Measurements from ENCODE around the gene GPR55. TPM values are rescaled to one million over a fixed set of nuclear protein-coding genes. Genes with fewer than 3 reads are reported as not detected.
A peak's percentile ranks its signal among the peaks of the same experiment; 100 is the strongest.

GPR55 gene
- total RNA-seq, 1 experiment from 2014 or later = not detected

- no peaks in the 10 kb centered on the region for H3K79me2 ChIP-seq (ENCODE audit: insufficient read depth, low read length)
- no peaks in the 10 kb centered on the region for H4K20me1 ChIP-seq (ENCODE audit: insufficient read depth)
- CTCF ChIA-PET = interaction anchor here (0.9 to 2.8 kb wide), 3 partner anchors 10 to 89 kb away, joined by 3 to 7 read pairs (median 4); no protein-coding TSS in a partner anchor
- H3K9me3 ChIP-seq (ENCODE audit: control insufficient read depth in 1 of 2, insufficient read depth in 1 of 2, low read depth in 1 of 2, low read length in 2 of 2) = no peaks in the 10 kb centered on the region
- H3K27ac ChIP-seq (ENCODE audit: low read depth, low read length) = no peak overlapping the region
- no peak overlapping the region for H3K4me2 ChIP-seq (ENCODE audit: low read length)
- peaks cover 6 to 9% of the 10 kb centered on the region in 2 experiments; a peak in 3 of 4 replicates for H3K4me1 ChIP-seq (ENCODE audit: control insufficient read depth in 1 of 2, insufficient read depth in 2 of 2, low read length in 2 of 2)
- no TSS peak for BruUV-seq (replicated peaks)
- no peak overlapping the region for H3K4me3 ChIP-seq (replicated peaks in 1 of 2; ENCODE audit: low read depth in 1 of 2, low read length in 2 of 2)
- DNase-seq (ENCODE audit: low read depth, low spot score) (peak; percentile 15), ATAC-seq (peak; percentile 68)
- RAD21 ChIA-PET (ENCODE audit: low non-redundant PET in 1 of 2, low total read pairs in 2 of 2, uncharacterized antibody in 2 of 2, unreplicated experiment in 2 of 2) = no interaction called here
- POLR2A ChIA-PET = no interaction called here
- H3K9ac ChIP-seq (ENCODE audit: low read length) = no peak overlapping the region
- intact Hi-C loops (cut with micrococcal nuclease) = no loop called here
- H3K9me2 ChIP-seq (ENCODE audit: insufficient read depth) = no peaks in the 10 kb centered on the region
- H3K36me3 ChIP-seq (ENCODE audit: control insufficient read depth in 1 of 2, insufficient read depth in 2 of 2, low read length in 2 of 2) = no peaks in the 10 kb centered on the region
- TF ChIP-seq CTCF (IDR thresholded peaks at IDR 0.05 in 2 of 3, conservative IDR thresholded peaks at IDR 0.05 in 1 of 3; ENCODE audit: borderline replicate concordance in 1 of 3, insufficient read depth in 1 of 3, low read depth in 2 of 3, low read length in 2 of 3) (peak; percentile 38 to 61 (median 60); a peak in 5 of 6 replicates), EGR1 (IDR thresholded peaks at IDR 0.05; ENCODE audit: low read depth) (no peak), RAD21 (IDR thresholded peaks at IDR 0.05; ENCODE audit: low read depth) (peak; percentile 62)
- H3K27me3 ChIP-seq (ENCODE audit: insufficient read depth, low read length) = no peaks in the 10 kb centered on the region
- H2AFZ ChIP-seq (ENCODE audit: low read depth, low read length, poor library complexity, severe bottlenecking) = no peak overlapping the region
These were observed 11.5 kb downstream of the GPR55 start for GRCh38 chr2:230913406-230914143.

- Histone ChIP-seq H3K27ac (ENCODE audit: low read depth, low read length) (no peak overlapping the region), H3K4me1 (ENCODE audit: control insufficient read depth in 1 of 2, insufficient read depth in 2 of 2, low read length in 2 of 2) (peaks cover 13 to 18% of the 10 kb centered on the region in 2 experiments; a peak in 3 of 4 replicates), H3K9me2 (ENCODE audit: insufficient read depth) (no peaks in the 10 kb centered on the region), H3K36me3 (ENCODE audit: control insufficient read depth in 1 of 2, insufficient read depth in 2 of 2, low read length in 2 of 2) (no peaks in the 10 kb centered on the region), H3K4me3 (replicated peaks in 1 of 2; ENCODE audit: low read depth in 1 of 2, low read length in 2 of 2) (no peak overlapping the region), H3K27me3 (ENCODE audit: insufficient read depth, low read length) (no peaks in the 10 kb centered on the region), H3K9me3 (ENCODE audit: control insufficient read depth in 1 of 2, insufficient read depth in 1 of 2, low read depth in 1 of 2, low read length in 2 of 2) (no peaks in the 10 kb centered on the region), H3K4me2 (ENCODE audit: low read length) (no peak overlapping the region), H3K79me2 (ENCODE audit: insufficient read depth, low read length) (no peaks in the 10 kb centered on the region), H3K9ac (ENCODE audit: low read length) (no peak overlapping the region), H4K20me1 (ENCODE audit: insufficient read depth) (no peaks in the 10 kb centered on the region), H2AFZ (ENCODE audit: low read depth, low read length, poor library complexity, severe bottlenecking) (no peak overlapping the region)
- no TSS peak for BruUV-seq (replicated peaks)
- ChIA-PET RAD21 (ENCODE audit: low non-redundant PET in 1 of 2, low total read pairs in 2 of 2, uncharacterized antibody in 2 of 2, unreplicated experiment in 2 of 2) (no interaction called here), POLR2A (no interaction called here), CTCF (interaction anchor here (1.4 to 2.8 kb wide), 2 partner anchors 12 to 88 kb away, joined by 4 to 7 read pairs; no protein-coding TSS in a partner anchor)
- DNase-seq (ENCODE audit: low read depth, low spot score) (no peak), ATAC-seq (no peak)
- intact Hi-C loops (cut with micrococcal nuclease) = no loop called here
- no peak for TF ChIP-seq ZFX (IDR thresholded peaks at IDR 0.05)
- no peak for TF ChIP-seq POLR2A (IDR thresholded peaks at IDR 0.05; ENCODE audit: borderline replicate concordance, extremely low read depth, insufficient read depth, insufficient read length)
- TF ChIP-seq YY1 (IDR thresholded peaks at IDR 0.05; ENCODE audit: extremely low read depth, insufficient replicate concordance, low read depth, low read length) = no peak
- no peak for TF ChIP-seq CBX3 (IDR thresholded peaks at IDR 0.05; ENCODE audit: low read depth)
- no peak for TF ChIP-seq TCF7L2 (IDR thresholded peaks at IDR 0.05; ENCODE audit: borderline replicate concordance, extremely low read depth, insufficient read depth, insufficient read length)
- no peak for TF ChIP-seq SIN3A (IDR thresholded peaks at IDR 0.05; ENCODE audit: low read depth)
- TF ChIP-seq ELF1 (IDR thresholded peaks at IDR 0.05; ENCODE audit: borderline replicate concordance, low read depth) = no peak
- TF ChIP-seq FOSL1 (IDR thresholded peaks at IDR 0.05; ENCODE audit: low read depth) = no peak
- TF ChIP-seq MAX (IDR thresholded peaks at IDR 0.05) = no peak
- no peak for TF ChIP-seq SRF (IDR thresholded peaks at IDR 0.05; ENCODE audit: low read depth)
- TF ChIP-seq CTCF (IDR thresholded peaks at IDR 0.05 in 2 of 3, conservative IDR thresholded peaks at IDR 0.05 in 1 of 3; ENCODE audit: borderline replicate concordance in 1 of 3, insufficient read depth in 1 of 3, low read depth in 2 of 3, low read length in 2 of 3) = no peak
- TF ChIP-seq CEBPB (IDR thresholded peaks at IDR 0.05; ENCODE audit: low read depth) = no peak
- TF ChIP-seq SP1 (IDR thresholded peaks at IDR 0.05; ENCODE audit: low read depth) = no peak
- TF ChIP-seq ATF3 (IDR thresholded peaks at IDR 0.05) = no peak
- TF ChIP-seq JUND (IDR thresholded peaks at IDR 0.05) = no peak
These were observed 12.3 kb downstream of the GPR55 start for GRCh38 chr2:230912724-230913123.

All from HCT116 (cell line).